ENCODE results near the gene SLC22A4.

Gene SLC22A4

DNA sequence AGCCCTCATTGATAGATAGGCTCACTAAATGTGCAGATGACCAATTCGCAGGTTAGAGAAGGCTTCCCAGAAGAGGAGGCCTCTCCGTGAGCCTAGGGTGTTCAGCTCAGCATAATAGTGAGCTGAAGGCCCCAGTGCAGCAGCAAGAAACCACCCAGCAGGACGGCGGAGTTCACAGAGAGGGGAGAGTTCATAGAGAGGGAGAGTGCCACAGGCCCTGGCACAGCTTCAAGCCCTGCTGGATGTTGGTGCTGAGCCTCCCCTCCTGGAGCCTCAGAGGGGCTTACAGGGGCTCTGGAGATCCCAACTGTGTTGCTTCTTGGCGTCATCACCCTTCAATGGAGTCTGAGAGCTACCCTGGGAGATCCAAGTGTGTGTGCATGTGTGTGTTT is 77.4 kb downstream of the SLC22A4 start:
- no peak for DNase-seq (ENCODE audit: low read depth in 3 of 3, low spot score in 1 of 3)

DNA sequence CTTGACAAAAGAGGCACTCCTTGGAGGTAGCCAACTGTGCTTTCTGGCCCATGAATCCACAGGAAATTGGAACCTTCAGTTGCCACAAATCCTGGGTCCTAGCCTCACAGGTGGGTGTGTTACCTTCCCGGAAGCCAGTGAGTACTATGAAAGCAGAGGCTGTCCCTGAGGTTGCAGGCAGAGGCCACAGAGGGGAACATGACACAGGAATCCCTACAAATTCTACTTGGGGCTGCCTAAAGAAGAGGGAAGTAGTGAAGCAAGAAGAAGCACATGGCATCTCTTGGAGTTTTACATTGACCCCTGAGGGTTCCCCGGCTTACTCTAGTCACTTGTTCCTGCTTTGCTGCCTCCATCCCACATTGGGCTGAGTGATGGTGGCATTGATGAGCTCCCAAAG is 77.9 kb downstream of the SLC22A4 start:
- DNase-seq (ENCODE audit: low read depth in 3 of 3, low spot score in 1 of 3): no peak

DNA sequence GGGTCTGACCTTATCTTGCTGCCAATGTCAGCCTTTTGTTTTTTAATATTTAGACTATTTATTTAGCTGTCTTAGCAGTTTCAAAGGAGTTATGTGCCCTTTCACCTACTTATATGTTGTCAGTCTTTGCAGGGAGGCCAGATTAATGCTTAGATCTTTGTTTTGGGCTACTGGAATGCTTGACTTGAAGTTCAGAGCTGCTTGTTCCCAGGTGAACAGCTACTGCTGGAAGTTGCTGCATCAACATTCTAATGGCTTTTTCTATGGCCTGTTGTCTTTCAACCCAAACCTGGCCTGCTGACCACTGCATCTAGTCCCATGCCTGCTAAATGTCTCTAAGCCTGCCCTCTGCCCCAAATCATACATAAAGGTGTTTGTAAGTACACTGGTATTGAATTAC is 78.3 kb downstream of the SLC22A4 start:
- DNase-seq (ENCODE audit: low read depth in 3 of 3, low spot score in 1 of 3): no peak

DNA sequence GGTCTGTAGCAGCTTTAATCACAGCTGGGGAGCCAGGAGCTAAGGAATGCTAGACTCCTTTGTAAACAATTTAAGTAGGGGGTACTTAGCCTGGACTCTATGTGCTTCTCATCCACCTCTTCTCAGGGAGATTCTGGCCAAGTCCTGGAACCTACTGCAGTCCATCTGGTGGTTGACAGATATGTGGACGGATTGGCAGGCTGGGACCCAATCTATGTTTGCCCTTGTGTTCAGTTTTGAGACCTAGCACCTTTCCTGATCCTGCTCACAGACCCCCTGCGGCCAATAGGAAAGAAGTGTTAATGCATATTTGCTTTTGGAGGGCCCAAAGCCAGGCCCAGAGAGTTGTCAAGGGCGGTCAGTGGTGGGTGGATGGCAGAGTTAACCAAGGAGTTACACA is 81.8 kb downstream of the SLC22A4 start:
- no peak for DNase-seq (ENCODE audit: low read depth in 3 of 3, low spot score in 1 of 3)

DNA sequence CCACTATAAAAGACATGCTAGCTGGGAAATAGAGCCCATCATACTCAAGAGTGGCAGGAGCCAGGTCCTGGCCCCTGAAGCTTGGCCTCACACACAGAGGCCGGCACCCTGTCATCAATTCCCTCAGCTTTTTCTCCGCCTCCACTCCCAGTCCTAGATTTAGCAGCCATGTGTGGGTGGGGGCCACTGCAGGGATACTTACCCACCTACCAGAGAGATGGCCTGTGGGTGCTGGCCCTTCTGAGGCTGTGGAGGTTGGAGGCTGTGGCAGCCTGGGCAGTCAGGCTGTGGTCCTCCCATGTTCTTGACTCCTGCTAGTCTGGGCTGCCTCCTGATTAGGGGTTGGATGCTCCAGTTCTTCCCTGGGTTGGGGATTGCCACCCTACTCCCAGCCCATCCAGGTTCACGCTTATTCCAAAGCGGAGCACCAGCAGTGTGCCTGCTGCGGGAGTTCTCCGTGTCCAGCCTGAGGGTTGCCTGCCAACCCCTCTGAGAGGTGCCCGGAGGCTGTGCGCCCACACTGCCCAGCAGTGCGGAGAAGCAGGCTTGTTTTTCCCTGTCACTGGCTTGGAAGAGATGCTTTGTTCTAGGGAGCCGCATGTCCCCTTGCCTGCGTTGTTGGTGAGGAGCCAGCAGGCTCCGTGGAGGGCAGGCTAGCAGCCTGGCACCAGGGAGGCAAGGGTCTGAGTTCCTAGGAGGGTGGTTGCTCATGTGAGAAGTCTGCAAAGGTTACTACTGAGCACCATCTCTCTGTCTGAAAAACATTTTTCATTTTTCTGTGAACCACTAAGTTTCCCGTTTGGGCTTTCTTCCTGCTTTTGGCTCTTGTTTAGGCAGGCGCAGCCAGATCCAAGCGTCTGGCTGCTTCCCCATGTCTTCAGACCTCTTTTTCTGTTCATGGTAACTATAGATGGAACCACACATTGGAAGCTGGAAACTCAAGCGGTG is 82.8 kb downstream of the SLC22A4 start:
- DNase-seq (ENCODE audit: low read depth in 3 of 3, low spot score in 1 of 3): no peak

DNA sequence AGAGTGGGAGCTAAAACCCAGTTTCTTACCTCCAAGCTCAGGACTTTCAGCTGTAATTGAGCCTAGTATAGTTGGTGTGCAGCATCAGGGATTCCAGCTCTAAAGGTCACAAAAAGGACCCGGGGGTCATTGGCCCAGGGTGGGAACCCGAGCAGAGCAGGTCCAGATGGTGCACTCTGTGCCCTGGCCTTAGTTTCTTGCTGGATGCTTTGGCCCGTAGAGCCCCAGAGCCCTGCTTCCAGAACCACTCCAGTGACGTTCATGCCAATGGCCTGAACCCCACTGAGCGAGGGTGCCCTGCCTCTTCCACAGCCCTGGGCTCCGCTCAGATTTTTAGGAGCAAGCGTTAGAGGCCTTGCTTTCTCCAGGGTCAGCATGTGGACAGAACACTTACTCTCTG is 83.5 kb downstream of the SLC22A4 start:
- DNase-seq (ENCODE audit: low read depth in 3 of 3, low spot score in 1 of 3): no peak

DNA sequence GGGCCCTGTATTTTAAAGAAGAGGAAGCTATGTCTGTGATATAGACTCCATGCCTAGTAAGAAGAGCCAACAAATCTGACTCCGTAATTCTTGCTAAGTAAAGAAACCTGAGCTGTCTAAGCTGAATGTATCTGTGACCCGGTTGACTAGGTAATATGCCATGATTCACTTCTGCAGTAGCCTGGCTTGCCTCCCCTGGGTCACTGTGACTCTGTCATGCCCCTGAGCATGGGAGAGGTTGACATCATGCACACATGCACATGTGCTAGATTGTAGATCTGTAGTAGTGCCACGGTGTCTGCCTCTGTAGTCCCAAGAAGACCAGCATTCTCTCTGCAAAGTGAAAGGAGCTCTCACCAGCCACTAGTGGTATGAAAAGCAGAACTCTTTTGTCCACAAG is 84.4 kb downstream of the SLC22A4 start:
- no peak for DNase-seq (ENCODE audit: low read depth in 3 of 3, low spot score in 1 of 3)

DNA sequence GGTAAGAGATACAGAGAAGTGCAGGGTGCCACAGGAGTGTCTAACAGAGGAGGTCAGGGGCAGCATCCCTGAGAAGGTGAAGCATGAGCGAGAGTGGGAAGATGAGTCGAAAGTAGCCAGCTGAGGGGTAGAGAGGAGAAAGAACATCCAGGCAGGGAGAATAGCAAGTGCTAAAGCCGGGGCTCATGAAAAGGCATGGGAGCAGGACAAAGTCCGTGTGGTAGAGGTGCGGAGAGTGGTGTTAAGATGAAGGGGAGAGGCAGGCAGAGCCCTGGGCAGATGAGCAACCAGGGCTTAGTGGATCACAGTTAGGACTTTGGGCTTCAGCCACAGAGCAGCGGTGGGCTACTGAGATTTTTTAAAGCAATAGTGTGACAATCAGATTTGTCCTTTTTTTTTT is 85.9 kb downstream of the SLC22A4 start:
- DNase-seq (ENCODE audit: low read depth in 3 of 3, low spot score in 1 of 3): no peak

DNA sequence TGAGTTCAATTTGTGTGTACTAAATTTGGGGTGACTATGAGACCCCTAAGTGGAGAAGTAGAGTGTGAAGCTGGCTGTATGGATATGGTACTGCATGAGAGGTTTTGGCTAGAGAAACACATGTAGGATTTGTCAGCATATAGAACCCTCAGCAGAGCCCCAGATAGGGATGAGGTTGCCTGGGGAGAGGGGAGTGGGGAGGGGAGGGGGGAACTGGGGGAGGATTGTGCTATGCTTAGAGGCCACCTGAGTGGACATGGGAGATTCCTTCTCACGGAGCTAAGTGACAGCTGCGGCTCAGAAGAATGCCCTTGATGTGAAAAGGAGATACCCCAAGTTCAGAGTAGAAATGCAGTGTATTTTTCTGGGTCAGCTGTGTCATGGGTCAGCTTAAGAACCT is 86.5 kb downstream of the SLC22A4 start:
- DNase-seq (ENCODE audit: low read depth in 3 of 3, low spot score in 1 of 3): no peak

DNA sequence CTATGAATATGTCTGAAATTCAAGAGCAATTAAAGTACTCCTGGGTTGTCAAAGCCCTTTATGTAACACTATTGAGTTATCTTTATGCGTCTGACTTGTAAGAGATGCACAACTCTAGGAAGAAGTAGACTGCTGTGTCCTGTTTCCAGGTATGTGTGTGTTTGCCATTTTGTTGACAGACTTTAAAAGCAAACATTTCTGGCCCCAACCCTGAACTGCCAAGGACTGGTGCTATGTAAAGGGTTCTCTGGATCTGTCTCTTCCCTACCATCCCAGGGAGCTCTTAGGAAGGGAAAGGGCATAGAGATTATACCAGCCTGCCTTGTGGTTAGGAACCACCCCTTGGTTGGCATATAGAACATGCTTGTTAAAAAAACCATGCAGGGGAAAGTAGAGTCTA is 87.4 kb downstream of the SLC22A4 start:
- no peak for DNase-seq (ENCODE audit: low read depth in 3 of 3, low spot score in 1 of 3)

DNA sequence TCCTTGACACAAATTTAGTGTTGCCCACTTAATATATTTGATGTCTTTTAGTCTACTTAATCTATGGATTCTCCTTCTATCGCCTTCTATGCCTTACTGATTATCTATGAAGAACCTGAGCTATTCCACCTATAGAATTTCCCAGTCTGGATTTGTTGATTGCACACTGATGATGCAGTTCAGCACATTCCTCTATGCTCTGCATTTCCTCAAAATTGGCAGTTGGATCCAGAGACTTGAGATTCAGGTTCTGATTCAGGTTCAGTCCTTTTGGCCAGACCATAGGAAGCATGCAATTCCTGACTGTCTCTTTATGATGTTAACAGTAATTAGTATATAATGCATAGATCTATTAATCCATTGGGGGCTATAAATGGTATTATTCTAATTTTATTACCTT is 89.1 kb downstream of the SLC22A4 start:
- DNase-seq (ENCODE audit: low read depth in 3 of 3, low spot score in 1 of 3): no peak

DNA sequence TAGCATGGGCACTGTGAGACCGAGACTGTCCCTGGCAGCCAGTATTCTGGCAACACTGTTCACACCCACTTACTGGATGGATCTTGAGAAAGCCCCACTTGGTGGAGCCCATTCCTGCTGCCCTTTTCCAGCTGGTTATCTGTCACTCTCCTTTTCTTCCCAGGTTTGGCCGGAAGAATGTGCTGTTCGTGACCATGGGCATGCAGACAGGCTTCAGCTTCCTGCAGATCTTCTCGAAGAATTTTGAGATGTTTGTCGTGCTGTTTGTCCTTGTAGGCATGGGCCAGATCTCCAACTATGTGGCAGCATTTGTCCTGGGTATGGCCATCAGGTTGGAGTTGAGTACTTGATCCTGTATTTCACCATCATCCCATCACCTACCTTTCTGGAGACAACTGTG is 89.8 kb downstream of the SLC22A4 start:
- DNase-seq (ENCODE audit: low read depth in 3 of 3, low spot score in 1 of 3): no peak

DNA sequence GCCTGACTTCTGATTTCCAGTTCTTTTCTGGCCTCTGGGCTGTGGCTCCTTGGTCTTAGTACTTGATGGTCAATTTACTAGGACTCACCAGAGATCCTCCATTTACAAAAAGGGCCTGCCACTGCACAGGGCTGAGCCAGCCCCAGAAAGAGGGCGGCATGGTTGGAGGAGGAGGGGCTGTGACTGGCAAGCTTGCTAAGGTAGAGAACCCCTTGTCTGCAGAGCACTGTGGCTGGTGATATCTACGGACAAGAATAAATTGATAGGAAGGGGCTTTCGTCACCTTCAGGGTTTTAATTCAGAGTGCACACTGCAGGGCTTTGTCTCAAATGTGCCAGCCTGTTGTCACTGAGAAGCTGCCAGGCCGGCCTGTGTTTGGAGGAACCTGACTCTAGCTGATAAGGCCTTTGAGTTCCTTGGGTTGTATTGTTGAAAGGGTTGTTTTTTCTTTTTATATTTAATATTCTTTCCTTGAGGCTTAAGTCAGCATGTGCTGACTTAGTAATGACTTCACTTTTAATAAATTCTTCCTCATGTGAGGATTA is 90.4 kb downstream of the SLC22A4 start:
- DNase-seq (ENCODE audit: low read depth in 3 of 3, low spot score in 1 of 3): no peak

DNA sequence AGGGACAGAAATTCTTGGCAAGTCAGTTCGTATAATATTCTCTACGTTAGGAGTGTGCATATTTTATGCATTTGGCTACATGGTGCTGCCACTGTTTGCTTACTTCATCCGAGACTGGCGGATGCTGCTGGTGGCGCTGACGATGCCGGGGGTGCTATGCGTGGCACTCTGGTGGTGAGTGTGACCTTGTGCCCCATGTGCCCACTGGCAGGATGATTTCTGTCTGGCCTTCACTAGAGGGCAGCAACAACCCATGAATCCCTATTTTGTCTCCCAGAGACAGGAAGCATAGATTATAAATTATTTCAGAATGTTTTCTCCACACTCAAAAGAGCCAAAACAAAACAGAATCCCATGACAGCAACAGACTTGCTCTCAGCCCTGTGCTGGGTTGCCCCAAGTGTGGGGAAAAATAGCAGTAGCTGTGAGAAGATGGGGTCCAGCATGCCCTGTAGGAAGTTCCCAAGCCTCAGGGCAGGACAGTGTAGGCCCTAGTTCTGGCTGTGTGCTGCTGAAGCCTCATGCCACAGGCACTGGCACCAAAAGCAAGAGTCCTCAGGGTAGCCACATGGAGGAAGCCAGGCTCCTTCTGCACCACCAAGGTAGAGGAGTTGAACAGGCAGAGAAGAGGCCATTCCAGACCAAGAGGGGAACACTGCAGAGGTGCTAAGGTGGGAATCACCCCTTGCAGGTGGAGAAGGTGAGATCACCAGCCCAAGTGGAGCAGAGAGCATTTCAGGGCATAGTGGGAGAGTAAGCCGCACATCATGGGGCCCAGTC is 91.3 kb downstream of the SLC22A4 start:
- peak in 2 of 3 donors; percentile 26 to 33 for DNase-seq (ENCODE audit: low read depth in 3 of 3, low spot score in 1 of 3)

DNA sequence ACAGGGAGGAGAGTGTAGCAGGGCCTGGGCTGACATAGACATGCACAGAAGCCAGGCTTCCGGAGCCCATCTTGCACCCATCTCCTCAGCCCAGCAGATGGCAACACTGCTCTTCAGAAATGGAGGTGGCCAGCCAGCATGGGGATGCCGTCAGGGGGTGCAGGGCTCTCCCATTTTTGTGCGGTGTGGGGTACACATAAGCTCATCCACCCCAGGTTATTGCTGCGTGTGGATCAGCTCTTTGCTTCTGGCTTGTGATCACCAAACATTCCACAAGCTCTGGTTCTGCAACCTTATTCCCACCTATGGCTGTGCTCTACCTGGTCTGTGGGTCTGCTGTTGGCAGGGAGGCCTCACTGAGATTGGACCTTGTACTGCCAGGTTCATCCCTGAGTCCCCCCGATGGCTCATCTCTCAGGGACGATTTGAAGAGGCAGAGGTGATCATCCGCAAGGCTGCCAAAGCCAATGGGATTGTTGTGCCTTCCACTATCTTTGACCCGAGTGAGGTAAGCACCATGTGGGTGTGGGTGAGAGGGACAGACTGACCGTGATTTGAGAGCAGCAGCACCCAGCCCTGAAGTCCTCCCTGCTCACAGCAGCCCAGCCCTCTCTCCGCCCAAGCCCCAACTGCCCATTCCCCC is 92.6 kb downstream of the SLC22A4 start:
- peak; percentile 41 to 63 (median 58) for DNase-seq (ENCODE audit: low read depth in 3 of 3, low spot score in 1 of 3)

DNA sequence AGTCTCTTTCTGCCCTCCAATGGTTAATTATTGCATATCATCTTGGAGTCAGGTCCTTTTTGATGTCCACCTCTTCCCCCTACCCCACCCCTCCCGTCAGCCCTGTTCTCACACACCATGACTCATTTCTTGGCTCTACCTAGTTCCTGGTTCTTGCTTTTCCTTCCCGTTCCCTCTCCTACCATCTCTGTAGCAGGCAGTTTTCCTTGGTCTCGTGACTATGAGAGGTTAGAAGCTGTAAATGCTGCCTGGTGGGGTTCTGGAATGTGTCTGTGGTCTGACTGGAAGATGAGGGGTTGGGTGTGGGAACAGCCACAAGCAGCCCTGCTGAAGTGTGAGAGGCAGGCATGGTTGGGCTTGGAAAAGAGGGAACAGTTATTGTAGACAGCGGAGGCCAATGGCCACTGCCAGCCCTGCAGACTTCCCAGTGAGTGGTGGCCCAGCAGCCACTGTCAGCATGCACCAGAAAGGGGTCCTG is 93.5 kb downstream of the SLC22A4 start:
- DNase-seq (ENCODE audit: low read depth in 3 of 3, low spot score in 1 of 3): no peak

DNA sequence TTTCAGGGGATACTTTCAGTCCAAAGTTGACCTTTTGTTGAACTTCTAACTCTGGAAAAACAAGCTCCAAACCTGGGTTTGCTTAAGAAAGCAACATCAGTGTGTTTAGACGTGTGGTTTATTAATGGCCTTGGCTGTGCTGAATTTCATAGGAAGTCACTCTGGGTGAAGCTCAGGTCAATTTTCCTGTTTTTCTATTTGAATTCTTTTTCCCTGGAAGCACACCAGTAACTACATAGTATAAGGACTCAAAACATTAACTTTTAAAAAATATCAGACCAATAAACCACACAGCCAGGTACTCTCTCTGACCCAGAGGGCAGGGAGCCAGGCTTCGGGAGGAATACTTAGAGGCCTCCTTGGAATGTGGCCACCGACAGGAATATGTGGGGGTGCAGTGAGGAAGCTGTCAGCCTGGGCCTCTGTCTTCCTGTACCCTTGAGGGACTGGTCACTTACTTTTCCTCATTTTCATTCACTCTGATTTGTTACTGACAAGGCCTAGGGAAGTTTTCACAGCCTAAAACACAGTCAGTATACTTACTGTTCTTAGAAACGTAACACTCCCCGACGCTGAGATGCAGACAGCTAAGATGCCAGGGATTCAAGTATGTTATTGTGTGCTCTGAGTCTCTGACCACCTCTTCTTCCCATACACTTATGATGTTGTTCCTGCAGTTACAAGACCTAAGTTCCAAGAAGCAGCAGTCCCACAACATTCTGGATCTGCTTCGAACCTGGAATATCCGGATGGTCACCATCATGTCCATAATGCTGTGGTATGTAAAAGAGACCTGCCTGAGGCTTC is 94.3 kb downstream of the SLC22A4 start:
- DNase-seq (ENCODE audit: low read depth in 3 of 3, low spot score in 1 of 3): no peak

DNA sequence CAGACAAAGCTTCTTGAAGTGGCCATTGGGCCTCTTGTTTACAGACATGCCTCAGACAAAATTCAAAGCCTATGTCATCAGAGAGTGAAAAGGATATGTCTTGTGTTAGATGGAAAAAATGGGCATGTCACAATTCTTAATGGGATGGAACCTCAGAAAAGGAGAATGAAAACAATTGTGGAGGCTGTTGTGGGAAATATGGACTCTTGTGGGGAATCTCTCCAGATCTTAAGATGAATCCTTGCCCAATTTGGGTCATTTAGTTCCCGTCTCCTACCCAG is 94.8 kb downstream of the SLC22A4 start:
- no peak for DNase-seq (ENCODE audit: low read depth in 3 of 3, low spot score in 1 of 3)

DNA sequence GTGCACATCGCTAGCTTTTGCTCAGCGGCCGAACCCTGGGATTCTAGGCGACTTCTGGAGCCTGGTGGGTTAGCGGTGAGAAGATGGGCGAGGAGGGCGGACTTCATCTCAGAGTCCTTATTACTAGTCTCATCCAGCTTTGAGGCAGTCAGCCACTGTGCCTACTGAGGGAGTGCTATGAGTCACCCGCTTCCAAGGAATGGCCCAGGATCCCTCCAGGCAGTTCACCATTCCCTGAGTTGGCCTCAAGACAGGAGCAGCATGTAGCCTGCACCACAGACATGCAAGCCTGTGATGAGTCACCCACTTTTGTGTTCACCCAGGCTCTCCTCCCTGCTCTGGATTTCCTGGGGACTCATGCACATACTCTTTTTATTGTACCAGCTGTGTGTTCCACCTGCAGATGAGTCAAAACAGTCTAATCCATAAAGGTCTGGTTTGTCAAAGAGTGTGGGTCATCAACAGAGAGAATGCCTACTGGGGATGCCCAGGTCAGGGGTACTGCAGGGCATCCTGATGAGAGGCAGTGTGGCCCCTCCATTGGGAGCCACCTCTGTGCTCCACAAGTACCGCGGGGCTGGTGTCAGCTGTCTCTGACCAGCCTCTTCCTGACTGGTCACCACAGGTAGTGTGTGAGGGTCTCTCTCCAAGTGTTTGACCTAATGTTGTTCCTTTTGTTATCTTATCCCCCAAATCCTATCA is 95.5 kb downstream of the SLC22A4 start:
- no peak for DNase-seq (ENCODE audit: low read depth in 3 of 3, low spot score in 1 of 3)

DNA sequence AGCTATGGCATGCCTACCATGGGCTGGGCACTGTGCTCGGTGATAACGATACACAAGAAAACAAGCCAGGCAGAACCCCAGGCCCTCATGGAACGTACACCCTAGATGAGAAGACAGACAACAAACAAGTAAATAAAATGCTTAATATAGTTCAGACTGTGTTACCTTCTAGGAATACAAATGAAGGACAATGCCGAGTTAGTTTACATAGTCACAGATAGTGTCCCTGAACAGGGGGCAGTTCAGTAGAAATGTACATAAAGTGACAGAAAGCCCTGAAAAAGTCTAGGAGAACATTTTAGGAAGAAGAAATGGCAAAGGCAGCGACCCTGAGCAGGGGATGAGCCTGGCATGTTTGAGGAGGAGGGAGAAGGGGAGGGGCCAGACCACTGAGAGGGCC is 97.1 kb downstream of the SLC22A4 start:
- no peak for DNase-seq (ENCODE audit: low read depth in 3 of 3, low spot score in 1 of 3)
